Measurements from ENCODE around the gene ADGB.
"Not testable (repeated sequence)": the region's sequence is repeated elsewhere in the genome, so short reads cannot be mapped to it uniquely, and the experiment has no call there.

The ADGB gene
- 0 to 0.17 (median 0) reads per million in 3 donors for total RNA-seq

- Histone ChIP-seq H3K27ac (ENCODE audit: insufficient read depth, low read length, poor library complexity, severe bottlenecking) (no peak within 1 kb of the TSS), H3K4me3 (ENCODE audit: insufficient read depth, low read depth, low read length, poor library complexity, severe bottlenecking) (no peak within 1 kb of the TSS), H3K27me3 (replicated peaks; ENCODE audit: control insufficient read depth, insufficient read depth, low read length, poor library complexity, severe bottlenecking) (no peaks in the 10 kb centered on the region), H3K9me3 (ENCODE audit: control insufficient read depth, low read length) (no peaks in the 10 kb centered on the region), H3K4me1 (ENCODE audit: control insufficient read depth, insufficient read depth, low read length, poor library complexity, severe bottlenecking) (no peaks in the 10 kb centered on the region), H3K36me3 (ENCODE audit: control insufficient read depth, insufficient read depth, low read length) (no peaks in the 10 kb centered on the region)
- DNase-seq, result no peak
Measured at GRCh38 chr6:146598772-146599405, at the start of gene ADGB. ADGB (plus strand) TSS chr6:146598972; CDS start chr6:146599041, 69 bp downstream.

- H3K27ac ChIP-seq (ENCODE audit: insufficient read depth, low read length, poor library complexity, severe bottlenecking), result no peak overlapping the region
Measured at GRCh38 chr6:146550911-146551310, 47.9 kb upstream of the ADGB start.

GRCh38 chr6:146551545-146551944 lies 47.2 kb upstream of the ADGB start:
- H3K27me3 ChIP-seq (replicated peaks; ENCODE audit: control insufficient read depth, insufficient read depth, low read length, poor library complexity, severe bottlenecking), result no peaks in the 10 kb centered on the region
- DNase-seq, result no peak
- no peak overlapping the region for H3K27ac ChIP-seq (ENCODE audit: insufficient read depth, low read length, poor library complexity, severe bottlenecking)
- no peaks in the 10 kb centered on the region for H3K36me3 ChIP-seq (ENCODE audit: control insufficient read depth, insufficient read depth, low read length)
- no peaks in the 10 kb centered on the region for H3K4me1 ChIP-seq (ENCODE audit: control insufficient read depth, insufficient read depth, low read length, poor library complexity, severe bottlenecking)
- no peaks in the 10 kb centered on the region for H3K9me3 ChIP-seq (ENCODE audit: control insufficient read depth, low read length)
- no peak overlapping the region for H3K4me3 ChIP-seq (ENCODE audit: insufficient read depth, low read depth, low read length, poor library complexity, severe bottlenecking)

More at GRCh38 chr6:146550911-146551310, 47.9 kb upstream of the ADGB start:
- H3K27me3 ChIP-seq (replicated peaks; ENCODE audit: control insufficient read depth, insufficient read depth, low read length, poor library complexity, severe bottlenecking), result no peaks in the 10 kb centered on the region
- H3K36me3 ChIP-seq (ENCODE audit: control insufficient read depth, insufficient read depth, low read length), result no peaks in the 10 kb centered on the region
- DNase-seq, result no peak
- no peaks in the 10 kb centered on the region for H3K4me1 ChIP-seq (ENCODE audit: control insufficient read depth, insufficient read depth, low read length, poor library complexity, severe bottlenecking)
- H3K9me3 ChIP-seq (ENCODE audit: control insufficient read depth, low read length), result no peaks in the 10 kb centered on the region
- no peak overlapping the region for H3K4me3 ChIP-seq (ENCODE audit: insufficient read depth, low read depth, low read length, poor library complexity, severe bottlenecking)

GRCh38 chr6:146553377-146554135 lies 45.2 kb upstream of the ADGB start:
- H3K27me3 ChIP-seq (replicated peaks; ENCODE audit: control insufficient read depth, insufficient read depth, low read length, poor library complexity, severe bottlenecking), result no peaks in the 10 kb centered on the region
- H3K36me3 ChIP-seq (ENCODE audit: control insufficient read depth, insufficient read depth, low read length), result no peaks in the 10 kb centered on the region
- no peak for DNase-seq
- H3K4me1 ChIP-seq (ENCODE audit: control insufficient read depth, insufficient read depth, low read length, poor library complexity, severe bottlenecking), result no peaks in the 10 kb centered on the region
- H3K4me3 ChIP-seq (ENCODE audit: insufficient read depth, low read depth, low read length, poor library complexity, severe bottlenecking), result no peak overlapping the region
- H3K27ac ChIP-seq (ENCODE audit: insufficient read depth, low read length, poor library complexity, severe bottlenecking), result no peak overlapping the region
- H3K9me3 ChIP-seq (ENCODE audit: control insufficient read depth, low read length), result no peaks in the 10 kb centered on the region

GRCh38 chr6:146560607-146561006 lies 38.2 kb upstream of the ADGB start:
- Histone ChIP-seq H3K4me3 (ENCODE audit: insufficient read depth, low read depth, low read length, poor library complexity, severe bottlenecking) (no peak overlapping the region), H3K4me1 (ENCODE audit: control insufficient read depth, insufficient read depth, low read length, poor library complexity, severe bottlenecking) (no peaks in the 10 kb centered on the region), H3K27me3 (replicated peaks; ENCODE audit: control insufficient read depth, insufficient read depth, low read length, poor library complexity, severe bottlenecking) (no peaks in the 10 kb centered on the region), H3K9me3 (ENCODE audit: control insufficient read depth, low read length) (no peaks in the 10 kb centered on the region), H3K27ac (ENCODE audit: insufficient read depth, low read length, poor library complexity, severe bottlenecking) (no peak overlapping the region), H3K36me3 (ENCODE audit: control insufficient read depth, insufficient read depth, low read length) (no peaks in the 10 kb centered on the region)
- DNase-seq, result no peak

- not testable (repeated sequence) for H3K27me3 ChIP-seq (replicated peaks; ENCODE audit: control insufficient read depth, insufficient read depth, low read length, poor library complexity, severe bottlenecking); DNase-seq; H3K36me3 ChIP-seq (ENCODE audit: control insufficient read depth, insufficient read depth, low read length); H3K9me3 ChIP-seq (ENCODE audit: control insufficient read depth, low read length); H3K27ac ChIP-seq (ENCODE audit: insufficient read depth, low read length, poor library complexity, severe bottlenecking); H3K4me1 ChIP-seq (ENCODE audit: control insufficient read depth, insufficient read depth, low read length, poor library complexity, severe bottlenecking); H3K4me3 ChIP-seq (ENCODE audit: insufficient read depth, low read depth, low read length, poor library complexity, severe bottlenecking)
Measured at GRCh38 chr6:146566661-146567060, 32.1 kb upstream of the ADGB start.

- not testable (repeated sequence) for H3K9me3 ChIP-seq (ENCODE audit: control insufficient read depth, low read length)
Measured at GRCh38 chr6:146568619-146569018, 30.2 kb upstream of the ADGB start.

GRCh38 chr6:146574211-146574610 lies 24.6 kb upstream of the ADGB start:
- H3K27ac ChIP-seq (ENCODE audit: insufficient read depth, low read length, poor library complexity, severe bottlenecking), result no peak overlapping the region
- H3K36me3 ChIP-seq (ENCODE audit: control insufficient read depth, insufficient read depth, low read length), result no peaks in the 10 kb centered on the region
- H3K27me3 ChIP-seq (replicated peaks; ENCODE audit: control insufficient read depth, insufficient read depth, low read length, poor library complexity, severe bottlenecking), result no peaks in the 10 kb centered on the region
- DNase-seq, result no peak
- H3K4me1 ChIP-seq (ENCODE audit: control insufficient read depth, insufficient read depth, low read length, poor library complexity, severe bottlenecking), result no peaks in the 10 kb centered on the region
- no peak overlapping the region for H3K4me3 ChIP-seq (ENCODE audit: insufficient read depth, low read depth, low read length, poor library complexity, severe bottlenecking)
- no peaks in the 10 kb centered on the region for H3K9me3 ChIP-seq (ENCODE audit: control insufficient read depth, low read length)

More at GRCh38 chr6:146568619-146569018, 30.2 kb upstream of the ADGB start:
- not testable (repeated sequence) for H3K27me3 ChIP-seq (replicated peaks; ENCODE audit: control insufficient read depth, insufficient read depth, low read length, poor library complexity, severe bottlenecking); DNase-seq; H3K27ac ChIP-seq (ENCODE audit: insufficient read depth, low read length, poor library complexity, severe bottlenecking); H3K4me1 ChIP-seq (ENCODE audit: control insufficient read depth, insufficient read depth, low read length, poor library complexity, severe bottlenecking); H3K36me3 ChIP-seq (ENCODE audit: control insufficient read depth, insufficient read depth, low read length); H3K4me3 ChIP-seq (ENCODE audit: insufficient read depth, low read depth, low read length, poor library complexity, severe bottlenecking)

GRCh38 chr6:146578054-146578453 lies 20.7 kb upstream of the ADGB start:
- no peaks in the 10 kb centered on the region for H3K4me1 ChIP-seq (ENCODE audit: control insufficient read depth, insufficient read depth, low read length, poor library complexity, severe bottlenecking)
- H3K27ac ChIP-seq (ENCODE audit: insufficient read depth, low read length, poor library complexity, severe bottlenecking), result no peak overlapping the region
- no peaks in the 10 kb centered on the region for H3K36me3 ChIP-seq (ENCODE audit: control insufficient read depth, insufficient read depth, low read length)
- no peak overlapping the region for H3K4me3 ChIP-seq (ENCODE audit: insufficient read depth, low read depth, low read length, poor library complexity, severe bottlenecking)
- no peaks in the 10 kb centered on the region for H3K9me3 ChIP-seq (ENCODE audit: control insufficient read depth, low read length)
- no peak for DNase-seq
- H3K27me3 ChIP-seq (replicated peaks; ENCODE audit: control insufficient read depth, insufficient read depth, low read length, poor library complexity, severe bottlenecking), result no peaks in the 10 kb centered on the region

GRCh38 chr6:146581968-146582367 lies 16.8 kb upstream of the ADGB start:
- Histone ChIP-seq H3K27ac (ENCODE audit: insufficient read depth, low read length, poor library complexity, severe bottlenecking) (no peak overlapping the region), H3K27me3 (replicated peaks; ENCODE audit: control insufficient read depth, insufficient read depth, low read length, poor library complexity, severe bottlenecking) (no peaks in the 10 kb centered on the region), H3K4me1 (ENCODE audit: control insufficient read depth, insufficient read depth, low read length, poor library complexity, severe bottlenecking) (no peaks in the 10 kb centered on the region), H3K9me3 (ENCODE audit: control insufficient read depth, low read length) (no peaks in the 10 kb centered on the region), H3K36me3 (ENCODE audit: control insufficient read depth, insufficient read depth, low read length) (no peaks in the 10 kb centered on the region), H3K4me3 (ENCODE audit: insufficient read depth, low read depth, low read length, poor library complexity, severe bottlenecking) (no peak overlapping the region)
- DNase-seq, result no peak
